ENCODE measurements around the gene RIBC1. TPM values are rescaled to one million over a fixed set of nuclear protein-coding genes. Genes with fewer than 3 reads are reported as not detected.
A peak's percentile ranks its signal among the peaks of the same experiment; 100 is the strongest.
"Not testable (repeated sequence)": the region's sequence is repeated elsewhere in the genome, so short reads cannot be mapped to it uniquely, and the experiment has no call there.

The RIBC1 gene
- 1 to 10 TPM; 1.4 to 4.7 (median 3.7) TPM for polyA plus RNA-seq (ENCODE audit: insufficient read length in 4 of 4)

DNA sequence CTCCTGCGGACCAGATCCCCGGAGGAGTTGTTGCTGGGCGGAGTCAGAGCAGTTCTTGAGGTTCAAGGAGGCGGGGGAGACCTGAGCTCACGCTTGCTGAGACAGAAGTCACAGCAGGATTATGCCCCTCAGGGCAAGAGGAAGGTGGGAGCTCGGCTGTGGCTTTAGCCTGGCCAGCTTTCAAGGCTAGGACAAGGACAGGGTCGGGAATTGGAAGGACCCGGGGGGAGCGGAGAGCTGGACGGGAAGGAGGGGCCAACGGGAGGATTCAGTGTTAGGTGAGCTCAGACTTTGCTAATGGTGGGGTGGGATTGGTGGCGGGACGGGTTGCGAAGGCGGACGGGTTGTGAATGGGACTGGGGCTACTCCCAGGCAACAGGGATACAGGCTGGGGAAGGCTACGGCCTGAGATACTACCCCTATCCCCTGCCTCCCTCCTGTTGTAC, at the start of gene RIBC1:
TSS of gene RIBC1 (plus strand) at position 13 of the 446 bp plus-strand sequence. CDS start 3,404 bp downstream, outside the sequence.
- DNase-seq (ENCODE audit: low read depth in 4 of 4, low spot score in 3 of 4): no peak

- DNase-seq (ENCODE audit: low read depth in 4 of 4, low spot score in 3 of 4): no peak
Measured at GRCh38 chrX:53373307-53373706, 49.4 kb upstream of the RIBC1 start.

GRCh38 chrX:53374222-53374820, 48.4 kb upstream of the RIBC1 start:
- DNase-seq (ENCODE audit: low read depth in 4 of 4, low spot score in 3 of 4): no peak

DNA sequence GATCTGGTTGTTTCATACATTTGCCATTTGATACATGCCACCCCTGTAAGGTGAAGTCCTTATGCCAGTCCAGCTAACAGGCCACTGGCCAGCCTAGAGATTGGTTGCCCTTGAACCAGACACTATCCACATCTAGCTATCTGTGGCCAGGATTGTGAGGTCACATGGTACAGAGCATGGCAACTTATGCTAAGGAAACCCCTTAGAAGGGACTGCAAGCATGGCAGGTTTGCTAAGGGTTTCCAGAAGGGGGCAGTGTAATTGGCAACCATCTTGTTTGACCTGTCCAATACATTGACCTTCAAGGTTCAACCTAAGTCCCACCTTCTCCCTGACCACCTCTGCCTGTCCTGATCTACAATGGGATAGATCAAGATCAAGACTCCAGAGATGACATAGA, 47.8 kb upstream of the RIBC1 start:
- no peak for DNase-seq (ENCODE audit: low read depth in 4 of 4, low spot score in 3 of 4)

GRCh38 chrX:53376888-53377287, 45.8 kb upstream of the RIBC1 start:
- DNase-seq (ENCODE audit: low read depth in 4 of 4, low spot score in 3 of 4): no peak

DNA sequence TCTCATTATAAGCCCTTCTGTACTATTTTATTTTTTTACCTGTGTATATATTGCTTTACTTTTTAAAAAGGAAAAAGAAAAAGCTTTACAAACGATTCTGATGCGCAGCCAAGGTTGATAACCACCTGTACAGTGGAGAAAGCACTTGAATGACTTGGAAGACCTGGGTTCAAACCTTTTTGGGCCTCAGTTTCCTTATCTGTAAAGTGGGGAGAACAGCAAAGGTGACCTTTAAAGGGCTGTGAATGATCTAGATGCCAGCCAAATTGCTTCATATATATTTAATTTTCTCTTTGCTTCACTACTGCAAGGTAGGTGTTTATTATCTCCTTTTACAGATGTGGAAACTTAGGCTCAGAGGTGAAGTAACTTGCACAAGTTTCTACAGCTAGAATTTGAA, 45.2 kb upstream of the RIBC1 start:
- no peak for DNase-seq (ENCODE audit: low read depth in 4 of 4, low spot score in 3 of 4)

DNA sequence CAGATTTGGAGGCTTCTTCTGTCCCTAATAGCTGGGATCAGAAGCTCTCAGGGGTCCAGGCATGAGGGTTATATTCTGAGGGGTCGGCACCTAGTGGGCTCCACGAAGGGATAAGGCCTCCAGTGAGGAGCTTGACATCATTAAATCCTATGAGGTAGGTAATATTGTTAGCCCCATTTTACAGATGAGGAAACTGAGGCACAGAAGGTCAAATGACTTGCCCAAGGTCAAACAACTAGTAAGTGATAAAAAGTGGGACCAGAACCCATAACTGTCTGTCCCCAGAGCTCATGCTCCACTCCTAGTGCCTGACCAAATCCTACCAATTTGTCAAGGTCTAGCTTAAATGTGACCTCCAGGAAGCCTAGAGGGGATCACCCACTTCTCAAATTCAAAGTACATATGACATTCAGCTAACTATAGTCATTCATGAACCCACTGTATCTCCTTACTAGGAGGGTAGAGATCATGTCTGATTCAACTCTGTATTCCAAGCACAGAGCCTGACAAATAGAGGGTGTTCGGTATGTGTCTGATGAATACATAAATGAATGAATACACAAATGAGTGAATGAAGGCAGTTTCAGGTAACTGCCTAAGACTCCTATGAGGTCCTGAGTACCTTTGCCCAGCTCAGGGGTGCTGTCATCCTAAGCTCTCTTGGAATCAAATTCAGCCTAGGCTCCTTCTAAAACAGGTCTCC, 43.5 kb upstream of the RIBC1 start:
- no peak for DNase-seq (ENCODE audit: low read depth in 4 of 4, low spot score in 3 of 4)

DNA sequence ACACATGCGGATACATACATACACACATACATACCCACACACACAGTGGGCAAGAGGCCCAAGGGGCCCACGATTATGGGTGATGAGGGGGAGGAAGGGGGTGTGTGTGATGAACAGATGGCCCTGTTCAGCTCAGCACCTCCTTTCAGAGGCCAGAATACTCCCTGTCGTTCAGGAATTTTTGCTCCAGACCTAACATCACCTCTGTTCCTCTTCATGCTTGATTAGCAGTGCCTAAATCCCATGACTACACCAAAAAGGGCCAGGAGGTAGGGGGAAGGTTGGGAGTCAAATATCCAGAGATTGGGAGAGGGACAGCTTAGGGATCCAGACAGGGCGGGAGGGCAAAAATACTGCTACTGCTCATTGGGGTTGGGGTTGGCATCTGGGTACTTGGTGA, 42.9 kb upstream of the RIBC1 start:
- no peak for DNase-seq (ENCODE audit: low read depth in 4 of 4, low spot score in 3 of 4)

DNA sequence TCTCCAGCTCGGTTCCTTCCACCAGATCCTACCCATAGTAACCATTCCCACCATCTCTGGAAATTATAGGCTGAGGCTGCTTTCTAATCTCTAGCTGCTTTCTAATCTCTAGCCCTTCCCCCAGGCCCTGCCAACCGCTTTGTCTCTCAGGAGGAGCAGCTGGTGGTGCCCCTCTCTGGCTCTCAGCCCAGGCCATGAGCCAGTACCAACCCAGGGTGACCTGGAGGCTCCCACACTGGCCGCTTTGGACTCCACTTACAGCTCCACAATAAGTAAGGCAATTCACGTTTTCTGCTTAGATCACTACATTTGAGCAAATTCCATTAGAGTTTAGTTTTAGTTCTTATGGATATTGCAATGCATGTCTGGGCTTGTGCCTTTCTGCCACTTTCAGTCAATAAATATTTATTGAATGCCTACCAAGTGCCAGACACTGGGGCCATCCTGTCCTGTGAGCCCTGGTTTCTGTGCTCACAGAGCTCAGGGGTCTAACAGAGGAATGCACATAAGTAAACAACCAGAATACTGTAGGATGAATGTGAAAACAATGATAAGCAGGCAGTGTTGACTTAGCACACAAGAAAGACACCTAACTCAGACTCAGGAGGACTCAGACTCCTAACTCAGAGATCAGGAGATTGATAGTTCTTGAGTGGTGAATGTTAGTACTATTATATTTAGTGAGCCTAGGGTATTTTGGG, 39.1 kb upstream of the RIBC1 start:
- DNase-seq (ENCODE audit: low read depth in 4 of 4, low spot score in 3 of 4): no peak

DNA sequence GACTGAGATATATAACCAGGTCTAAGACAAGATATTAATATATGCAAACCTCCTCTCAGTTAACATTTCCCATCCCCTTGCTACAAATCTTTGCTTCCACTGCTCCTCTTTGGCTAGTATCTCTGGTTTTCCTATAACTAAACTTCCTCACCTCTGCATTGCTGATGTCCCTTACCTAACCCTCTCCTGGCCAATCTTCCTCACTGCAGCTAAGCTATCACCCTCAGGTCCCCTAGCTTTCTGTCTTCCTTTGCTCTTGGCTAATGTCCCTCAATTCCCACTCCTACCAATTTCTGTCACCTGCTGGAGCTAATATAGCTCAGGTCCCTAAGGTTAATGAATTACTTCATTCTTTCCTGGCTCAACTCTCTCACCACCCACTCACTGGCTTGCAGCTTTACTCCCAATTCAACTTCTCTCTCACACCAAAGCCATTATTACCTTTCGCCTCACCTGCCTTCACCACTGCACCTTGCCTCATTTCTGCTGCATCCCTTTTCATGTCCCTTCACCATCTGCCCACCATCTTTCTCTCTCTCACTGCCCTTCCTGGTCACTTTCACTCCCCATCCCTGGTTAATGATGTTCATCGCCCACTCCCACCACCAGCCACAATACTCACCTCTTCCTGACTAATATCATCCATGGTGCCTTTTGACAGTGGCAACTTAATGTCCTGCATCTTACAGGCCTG, 26.9 kb upstream of the RIBC1 start:
- DNase-seq (ENCODE audit: low read depth in 4 of 4, low spot score in 3 of 4): no peak

GRCh38 chrX:53398216-53398615, 24.5 kb upstream of the RIBC1 start:
- DNase-seq (ENCODE audit: low read depth in 4 of 4, low spot score in 3 of 4): no peak

- no peak for DNase-seq (ENCODE audit: low read depth in 4 of 4, low spot score in 3 of 4)
Measured at GRCh38 chrX:53403535-53403934, 19.1 kb upstream of the RIBC1 start.

GRCh38 chrX:53412446-53412845, 10.2 kb upstream of the RIBC1 start:
- no peak for DNase-seq (ENCODE audit: low read depth in 4 of 4, low spot score in 3 of 4)

DNA sequence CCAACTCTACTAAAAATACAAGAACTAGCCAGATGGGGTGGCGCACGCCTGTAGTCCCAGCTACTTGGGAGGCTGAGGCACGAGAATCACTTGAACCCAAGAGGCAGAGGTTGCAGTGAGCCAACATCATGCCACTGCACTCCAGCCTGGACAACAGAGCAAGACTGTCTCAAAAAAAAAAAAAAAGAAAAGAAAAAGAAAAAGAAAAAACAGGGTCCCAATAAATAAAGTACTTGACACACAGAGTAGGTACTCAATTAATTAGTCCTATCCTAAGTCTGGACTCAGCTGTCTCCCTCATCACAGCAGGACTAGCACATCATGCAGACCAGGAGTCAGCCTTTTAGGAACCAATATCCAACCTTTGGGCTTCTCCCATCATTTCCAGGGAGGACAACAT, 2.3 kb upstream of the RIBC1 start:
- not testable (repeated sequence) for DNase-seq (ENCODE audit: low read depth in 4 of 4, low spot score in 3 of 4)

DNA sequence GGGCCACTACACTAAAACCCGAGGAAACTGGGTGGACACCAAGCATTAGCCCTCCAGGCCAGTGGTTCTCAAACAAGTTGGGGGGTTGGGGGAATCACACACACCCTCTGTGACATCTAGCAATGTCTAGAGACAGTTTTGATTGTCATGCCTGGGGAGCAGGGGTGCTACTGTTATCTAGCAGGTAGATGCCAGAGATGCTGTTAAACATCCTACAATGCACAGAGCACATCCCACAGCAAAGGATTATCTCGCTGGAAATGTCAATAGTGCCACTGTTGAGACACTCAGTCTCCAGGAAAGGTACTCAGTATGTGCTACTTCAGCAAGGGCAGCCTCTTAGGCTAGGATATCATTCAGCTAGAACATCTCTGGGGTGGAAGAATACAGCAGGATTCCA, 1.5 kb upstream of the RIBC1 start:
- no peak for DNase-seq (ENCODE audit: low read depth in 4 of 4, low spot score in 3 of 4)

- DNase-seq (ENCODE audit: low read depth in 4 of 4, low spot score in 3 of 4): peak in 1 of 4 donors; percentile 39
Measured at GRCh38 chrX:53421772-53422085, 944 bp upstream of the RIBC1 start.

GRCh38 chrX:53422086-53422860, 400 bp upstream of the RIBC1 start, which contains the start of gene SMC1A:
Gene SMC1A, minus strand, starts transcription at chrX:53422654. Its CDS starts 54 bp downstream, at chrX:53422600.
- DNase-seq (ENCODE audit: low read depth in 4 of 4, low spot score in 3 of 4): peak; percentile 86 to 92 (median 88)

DNA sequence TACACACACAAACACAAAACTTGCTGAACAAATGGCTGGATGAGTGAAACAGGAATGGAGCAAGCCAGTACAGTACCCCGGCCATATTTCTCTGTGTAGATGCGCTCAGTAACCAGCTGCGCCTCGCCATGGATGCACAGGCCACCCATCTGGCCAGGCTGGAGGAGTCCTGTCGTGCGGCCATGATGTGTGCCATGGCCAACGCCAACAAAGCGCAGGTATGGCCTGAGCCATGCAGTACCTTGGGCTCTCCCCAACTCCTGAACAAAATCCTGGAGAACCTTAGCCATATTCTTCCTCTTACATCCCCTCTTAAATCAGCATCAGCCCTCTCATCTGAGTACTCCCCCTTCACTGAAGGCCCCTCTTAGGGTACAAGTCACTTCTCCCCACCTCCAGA, 7.1 kb downstream of the RIBC1 start:
- no peak for DNase-seq (ENCODE audit: low read depth in 4 of 4, low spot score in 3 of 4)

- DNase-seq (ENCODE audit: low read depth in 4 of 4, low spot score in 3 of 4): no peak
Measured at GRCh38 chrX:53430231-53430630, 7.6 kb downstream of the RIBC1 start.
